DOHH2 (cell line): ENCODE results near the gene ZNF581.

Source experiments
- CTCF ChIP-seq: fragments of 200-600 bp; sonication (generic); IDR thresholded peaks from one replicate; pipeline ENCODE4 v1.5.1; 2014; ENCODE audit warnings: antibody characterized with exemption, mild to moderate bottlenecking, low read depth, low read length; ENCODE audit not compliant: poor library complexity, severe bottlenecking
- EZH2phosphoT487 ChIP-seq: fragments of 200-600 bp; sonication (generic); IDR thresholded peaks from 2 replicates; pipeline ENCODE4 v1.6.1; 2017; ENCODE audit warnings: borderline replicate concordance, mild to moderate bottlenecking, antibody characterized with exemption, low read length, moderate library complexity, mixed read lengths

DNA sequence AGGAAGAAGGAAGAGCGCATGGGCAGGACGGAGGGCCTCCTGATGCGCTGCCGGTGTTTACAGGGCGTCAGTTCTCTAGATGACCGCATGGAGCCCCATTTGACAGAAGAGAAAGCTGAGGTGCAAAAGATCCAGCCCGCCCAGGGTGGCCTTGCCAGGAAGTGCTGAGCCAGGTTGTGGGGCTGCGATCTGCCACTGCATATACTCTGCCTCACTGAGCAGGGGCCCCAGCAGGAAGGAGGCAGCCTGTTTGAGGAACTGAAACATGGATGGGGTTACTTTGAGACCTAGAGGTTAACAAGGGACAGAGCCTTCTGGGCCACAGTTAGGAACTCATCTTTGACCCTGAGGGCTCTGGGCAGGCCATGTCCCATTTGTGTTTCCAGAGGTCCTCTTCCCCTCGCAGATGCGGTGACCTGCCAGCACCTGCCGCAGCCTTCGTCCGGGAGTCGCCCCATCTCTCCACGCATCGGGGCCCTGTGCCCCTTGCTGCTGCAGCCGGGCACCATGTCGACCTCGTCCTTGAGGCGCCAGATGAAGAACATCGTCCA is 34.7 kb downstream of the ZNF581 start:
- TF ChIP-seq CTCF (peak; percentile 27), EZH2phosphoT487 (no peak)
